ENCODE measurements around the gene KIAA0319L.

GRCh38 chr1:35563166-35563565 is 6.0 kb upstream of the KIAA0319L start:
- TF ChIP-seq POLR2A (IDR thresholded peaks at IDR 0.05; ENCODE audit: low read depth, low read length) = no peak
- no peak for TF ChIP-seq TAF1 (IDR thresholded peaks at IDR 0.05; ENCODE audit: borderline replicate concordance, low read depth, low read length)
- no peak for TF ChIP-seq POLR2AphosphoS5 (IDR thresholded peaks at IDR 0.05; ENCODE audit: low read depth, low read length)
